ES-I3 (cell line): ENCODE data around the gene HS3ST2.
A peak's percentile ranks its signal among the peaks of the same experiment; 100 is the strongest.

ENCODE experiments used
- H3K36me3 ChIP-seq: 2 replicates; pipeline ENCODE4 v1.6.1; 2013; ENCODE audit warnings: mild to moderate bottlenecking, low read length, control low read depth, moderate library complexity; ENCODE audit not compliant: insufficient read depth
- H3K4me1 ChIP-seq: 2 replicates; pipeline ENCODE4 v1.6.1; 2013; ENCODE audit warnings: mild to moderate bottlenecking, control low read depth, low read length; ENCODE audit not compliant: insufficient read depth
- H3K9ac ChIP-seq: 2 replicates; pipeline ENCODE4 v1.6.1; 2013; ENCODE audit warnings: low read depth, mild to moderate bottlenecking, low read length, moderate library complexity
- H3K9me3 ChIP-seq: 2 replicates; pipeline ENCODE4 v1.6.1; 2013; ENCODE audit warnings: mild to moderate bottlenecking, low read length, moderate library complexity; ENCODE audit not compliant: control insufficient read depth, insufficient read depth

HS3ST2 gene

DNA sequence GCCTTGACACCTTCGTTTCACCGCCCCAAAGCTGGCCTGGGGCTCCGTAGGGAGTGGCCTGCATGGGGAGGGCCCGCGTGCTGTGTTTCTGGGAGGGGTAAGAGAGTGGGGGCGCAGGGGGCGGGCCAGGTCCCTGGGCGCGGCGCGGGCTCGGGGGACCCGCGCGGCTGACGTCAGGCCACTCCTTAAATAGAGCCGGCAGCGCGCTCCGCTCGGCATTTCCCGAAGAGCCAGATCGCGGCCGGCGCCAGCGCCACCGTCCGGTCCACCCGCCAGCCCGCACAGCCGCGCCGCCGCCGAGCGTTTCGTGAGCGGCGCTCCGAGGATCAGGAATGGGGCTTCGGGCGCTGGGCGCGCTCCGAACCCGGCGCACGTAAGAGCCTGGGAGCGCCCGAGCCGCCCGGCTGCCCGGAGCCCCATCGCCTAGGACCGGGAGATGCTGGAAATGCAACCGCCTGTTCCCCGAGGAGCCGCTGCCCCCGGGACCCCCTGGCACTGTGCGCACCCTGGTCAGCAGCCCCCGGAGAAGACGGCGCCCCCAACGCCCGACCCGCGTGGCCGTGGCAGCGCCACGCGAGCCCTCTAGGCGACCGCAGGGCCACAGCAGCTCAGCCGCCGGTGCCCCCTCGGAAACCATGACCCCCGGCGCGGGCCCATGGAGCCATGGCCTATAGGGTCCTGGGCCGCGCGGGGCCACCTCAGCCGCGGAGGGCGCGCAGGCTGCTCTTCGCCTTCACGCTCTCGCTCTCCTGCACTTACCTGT is at the start of gene HS3ST2:
Gene HS3ST2, plus strand, starts transcription at position 215 of the 763 bp plus-strand sequence. Its CDS starts 449 bp downstream, at position 664.
- Histone ChIP-seq H3K9me3 (no peaks in the 10 kb centered on the region), H3K4me1 (no peaks in the 10 kb centered on the region), H3K9ac (peak within 1 kb of the TSS; percentile 68), H3K36me3 (no peaks in the 10 kb centered on the region)

DNA sequence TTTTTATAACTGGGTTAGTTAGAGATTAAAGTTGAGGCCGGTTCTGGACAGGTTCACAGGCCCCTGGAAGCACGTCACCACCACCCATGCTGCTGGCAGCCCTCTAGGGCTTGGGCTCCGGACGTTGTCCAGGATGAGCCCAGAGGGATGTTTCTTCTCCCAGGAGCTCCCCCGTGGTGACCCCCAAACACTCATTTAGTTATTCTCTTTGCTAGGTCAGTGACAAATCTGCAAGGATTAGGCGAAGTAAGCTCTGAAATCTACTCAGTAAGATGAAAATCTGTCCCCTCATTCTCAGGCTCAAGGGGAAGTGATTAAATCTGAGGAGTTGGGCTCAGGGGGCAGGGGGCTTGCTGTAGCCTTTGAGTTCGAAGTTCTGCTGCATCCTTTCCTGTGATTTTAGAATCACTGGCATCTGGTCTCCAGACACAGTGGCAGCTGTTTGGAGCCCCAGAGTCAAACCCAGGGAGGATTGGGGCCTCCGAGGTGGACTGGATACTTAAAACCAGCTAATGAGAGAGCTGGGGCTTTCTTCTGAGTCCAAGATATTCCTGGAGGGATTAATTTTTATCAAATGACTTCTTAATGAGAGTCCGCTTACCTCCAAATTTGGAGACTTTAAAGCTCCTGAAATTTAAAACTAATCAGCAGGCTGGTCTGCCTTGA is 49.2 kb upstream of the HS3ST2 start:
- Histone ChIP-seq H3K36me3 (no peaks in the 10 kb centered on the region), H3K9me3 (no peaks in the 10 kb centered on the region; the same call in 1 of the 2 replicates), H3K9ac (no peak overlapping the region), H3K4me1 (peaks cover 12% of the 10 kb centered on the region; the same call in 1 of the 2 replicates)

DNA sequence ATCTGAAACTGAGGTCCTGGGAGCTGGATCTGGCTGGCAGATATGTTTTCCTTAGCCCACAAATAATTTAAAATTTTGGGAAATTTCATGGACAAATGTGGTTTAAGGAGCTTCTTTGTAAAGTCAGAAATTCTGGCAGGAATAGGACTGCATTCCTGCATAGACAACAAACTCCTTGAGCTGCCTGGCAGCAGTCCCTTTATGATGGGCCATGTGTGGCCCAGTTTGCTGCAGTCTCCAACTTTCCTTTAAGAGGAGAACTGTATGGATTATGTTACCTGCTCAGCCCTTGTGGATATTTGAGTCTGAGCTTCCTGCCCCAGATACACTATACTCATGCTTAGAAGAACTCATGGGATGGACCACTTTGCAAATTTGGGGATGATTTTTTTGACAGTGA is 48.5 kb upstream of the HS3ST2 start:
- Histone ChIP-seq H3K4me1 (peaks cover 12% of the 10 kb centered on the region; the same call in 1 of the 2 replicates), H3K9me3 (no peaks in the 10 kb centered on the region; the same call in 1 of the 2 replicates), H3K36me3 (no peaks in the 10 kb centered on the region), H3K9ac (no peak overlapping the region)

DNA sequence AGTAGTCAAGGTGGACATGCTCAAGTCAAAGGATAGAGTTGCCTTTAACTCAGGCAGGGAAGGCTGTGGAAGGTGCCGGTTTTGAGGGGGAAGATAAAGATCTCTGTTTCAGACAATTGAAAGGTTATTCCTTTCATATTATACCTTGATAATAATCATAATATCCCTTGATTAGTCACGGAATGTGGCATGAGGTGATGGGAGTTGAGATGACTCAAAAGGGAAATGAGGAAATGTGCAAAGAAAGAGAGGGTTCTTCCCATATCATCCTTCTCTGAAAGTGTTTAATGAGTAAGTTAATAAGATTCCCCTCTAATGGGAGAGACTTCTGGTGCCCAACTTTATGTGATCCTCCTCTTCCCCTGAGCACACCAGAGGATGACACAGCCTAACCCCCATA is 43.1 kb upstream of the HS3ST2 start:
- Histone ChIP-seq H3K9me3 (no peaks in the 10 kb centered on the region; the same call in 1 of the 2 replicates), H3K4me1 (no peaks in the 10 kb centered on the region), H3K9ac (no peak overlapping the region)

DNA sequence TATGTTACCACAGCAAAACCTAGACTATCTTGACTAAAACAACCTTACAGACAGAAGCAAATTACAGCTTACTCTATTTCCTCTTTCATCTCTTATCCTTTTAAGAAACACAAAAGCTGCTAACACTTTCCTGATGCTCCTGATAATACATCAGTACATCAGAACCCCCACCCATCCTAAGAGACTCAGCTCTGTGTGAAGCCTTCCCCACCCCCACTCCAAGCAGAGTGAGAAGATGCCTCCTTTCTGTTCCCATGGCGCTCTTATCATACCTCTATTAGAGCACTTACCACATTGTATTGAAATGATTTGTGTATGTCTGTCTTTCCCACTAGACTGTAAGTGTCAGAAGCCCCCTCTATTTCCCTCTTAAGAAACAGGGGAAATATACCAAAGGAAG is 42.4 kb upstream of the HS3ST2 start:
- no peaks in the 10 kb centered on the region for H3K4me1 ChIP-seq
- H3K9me3 ChIP-seq, result no peaks in the 10 kb centered on the region
- H3K36me3 ChIP-seq, result no peaks in the 10 kb centered on the region
- H3K9ac ChIP-seq, result no peak overlapping the region

More for the DNA sequence above, 43.1 kb upstream of the HS3ST2 start:
- no peaks in the 10 kb centered on the region for H3K36me3 ChIP-seq

DNA sequence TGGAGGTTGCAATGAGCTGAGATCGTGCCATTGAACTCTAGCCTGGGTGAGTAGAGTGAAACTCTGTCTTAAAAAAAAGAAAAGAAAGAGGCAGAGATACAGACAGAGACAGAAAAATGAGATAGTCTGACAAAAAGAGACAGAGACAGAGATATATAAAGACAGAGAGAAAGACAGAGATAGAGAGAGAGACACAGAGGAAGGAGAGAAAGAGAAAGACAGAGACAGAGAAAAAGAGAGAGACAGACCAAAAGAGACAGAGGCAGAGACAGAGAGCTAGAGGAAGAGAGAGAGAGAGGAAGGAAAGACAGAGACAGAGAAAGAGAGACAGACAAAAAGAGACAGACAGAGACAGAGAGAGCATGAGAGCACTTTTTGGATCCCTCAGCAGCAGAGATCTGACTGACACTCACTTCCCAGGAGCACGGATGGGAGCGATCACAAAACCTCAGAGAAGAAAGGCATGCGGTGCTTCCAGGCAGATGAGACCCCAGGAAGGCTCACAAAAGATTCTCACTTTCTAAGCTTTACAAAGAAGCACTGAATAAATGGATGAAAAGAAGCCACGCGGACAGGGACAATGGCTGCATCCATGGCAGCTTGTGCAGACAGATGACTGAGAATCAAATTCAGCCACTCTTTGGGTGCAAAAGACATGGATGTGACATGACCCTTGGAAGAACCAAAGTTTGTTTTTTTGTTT is 38.6 kb upstream of the HS3ST2 start:
- Histone ChIP-seq H3K9ac (no peak overlapping the region), H3K9me3 (no peaks in the 10 kb centered on the region), H3K4me1 (no peaks in the 10 kb centered on the region), H3K36me3 (no peaks in the 10 kb centered on the region)

DNA sequence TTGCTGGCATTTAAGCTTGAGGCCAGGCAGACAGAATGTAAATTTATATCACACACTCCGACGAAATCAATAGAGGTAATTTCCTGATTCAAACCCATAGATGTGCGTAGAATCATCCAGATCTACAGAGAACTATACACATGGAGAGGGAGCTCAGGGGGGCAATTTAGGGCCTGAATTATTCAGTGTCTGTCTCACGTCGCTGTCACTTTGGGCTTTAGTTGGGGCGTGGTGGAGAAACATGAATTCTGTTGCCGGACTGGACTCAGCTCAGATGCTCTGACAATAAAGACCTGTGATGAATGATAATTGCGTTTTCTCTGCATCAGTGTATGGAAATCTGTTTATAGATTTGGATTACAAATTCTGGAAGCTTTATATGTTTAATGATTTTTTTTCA is 32.5 kb upstream of the HS3ST2 start:
- H3K9me3 ChIP-seq, result no peaks in the 10 kb centered on the region
- H3K9ac ChIP-seq, result no peak overlapping the region
- peaks cover 11% of the 10 kb centered on the region; the same call in 1 of the 2 replicates for H3K4me1 ChIP-seq
- H3K36me3 ChIP-seq, result no peaks in the 10 kb centered on the region

DNA sequence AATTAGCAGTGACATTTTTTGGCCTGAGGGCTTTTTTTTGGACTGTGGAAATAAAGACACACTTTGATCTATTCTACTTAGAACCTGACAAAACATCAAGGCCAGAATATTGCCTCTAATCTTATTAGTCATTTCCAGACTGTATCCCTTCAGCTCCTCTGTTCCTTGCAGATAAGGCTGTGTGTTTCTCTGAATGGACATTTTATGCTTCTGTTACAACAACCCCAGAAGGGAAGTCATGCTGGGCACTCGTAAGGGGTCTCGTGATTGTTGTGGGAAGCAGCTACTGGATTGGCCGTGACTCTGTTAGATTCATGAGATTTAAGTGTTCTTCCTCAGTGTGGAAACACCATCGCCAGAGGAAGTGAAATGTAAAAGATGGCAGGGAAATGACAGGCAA is 31.6 kb upstream of the HS3ST2 start:
- H3K4me1 ChIP-seq, result peaks cover 11% of the 10 kb centered on the region; the same call in 1 of the 2 replicates
- H3K36me3 ChIP-seq, result no peaks in the 10 kb centered on the region
- no peak overlapping the region for H3K9ac ChIP-seq
- no peaks in the 10 kb centered on the region for H3K9me3 ChIP-seq

DNA sequence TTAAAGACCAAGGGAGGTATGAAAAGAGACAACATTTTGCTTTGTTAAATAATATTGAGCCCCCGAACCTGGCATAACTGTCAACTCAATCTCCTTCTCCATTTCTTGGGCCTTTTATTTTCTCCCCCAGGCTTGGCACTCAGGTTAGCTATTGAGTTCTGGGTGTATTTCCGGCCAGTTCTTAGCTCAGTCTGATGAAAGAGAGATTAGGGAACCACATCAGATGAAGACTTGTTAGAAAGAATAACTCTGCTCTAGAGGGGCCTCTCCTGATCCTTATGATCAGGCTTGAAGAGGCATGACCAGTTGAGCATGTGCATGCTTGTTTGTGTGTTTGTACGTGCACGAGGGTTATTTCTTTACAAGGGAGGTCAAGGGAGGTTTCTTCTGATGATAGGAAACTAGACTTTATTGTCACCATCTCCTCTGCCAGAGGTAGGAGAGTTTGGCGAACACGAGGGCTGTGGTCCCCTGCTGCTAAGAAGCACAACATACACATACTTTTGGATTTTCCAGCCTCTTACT is 29.2 kb upstream of the HS3ST2 start:
- H3K4me1 ChIP-seq, result peaks cover 16% of the 10 kb centered on the region
- H3K9ac ChIP-seq, result no peak overlapping the region
- H3K9me3 ChIP-seq, result no peaks in the 10 kb centered on the region
- no peaks in the 10 kb centered on the region for H3K36me3 ChIP-seq

DNA sequence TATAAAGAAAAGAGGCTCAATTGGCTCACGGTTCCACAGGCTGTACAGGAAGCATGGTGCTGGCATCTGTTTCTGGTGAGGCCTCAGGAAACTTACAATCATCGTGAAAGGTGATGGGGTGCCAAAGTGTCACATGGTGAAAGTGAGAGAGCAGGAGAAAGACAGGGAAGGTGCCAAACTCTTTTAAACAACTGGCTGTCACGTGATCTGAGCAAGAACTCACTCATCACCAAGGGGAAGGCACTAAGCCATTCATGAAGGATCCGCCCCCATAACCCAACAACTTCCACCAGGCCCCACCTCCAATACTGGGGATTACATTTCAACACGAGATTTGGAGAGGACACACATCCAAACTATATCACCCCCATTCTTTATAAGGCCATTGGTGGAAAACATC is 28.4 kb upstream of the HS3ST2 start:
- Histone ChIP-seq H3K36me3 (no peaks in the 10 kb centered on the region), H3K9ac (no peak overlapping the region), H3K4me1 (peaks cover 16% of the 10 kb centered on the region), H3K9me3 (no peaks in the 10 kb centered on the region)

DNA sequence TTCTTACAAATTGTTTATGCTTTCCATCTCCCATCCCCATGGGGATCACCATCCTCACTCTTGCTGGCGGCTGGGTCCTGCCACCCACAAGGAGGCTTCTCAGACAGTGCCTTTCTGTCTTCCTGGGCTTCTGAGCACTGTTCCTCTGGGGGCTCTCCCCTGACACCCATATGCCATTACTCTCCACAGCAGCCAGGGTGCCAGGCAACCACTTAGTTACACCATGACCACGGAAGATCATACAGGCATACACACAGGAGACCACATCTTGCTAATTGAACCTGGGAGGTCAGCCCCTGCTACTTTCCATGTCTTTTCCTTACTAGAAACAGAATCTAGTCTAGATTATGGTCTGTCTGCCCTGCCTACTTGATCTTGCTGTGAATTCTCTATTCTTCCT is 27.7 kb upstream of the HS3ST2 start:
- peaks cover 16% of the 10 kb centered on the region for H3K4me1 ChIP-seq

DNA sequence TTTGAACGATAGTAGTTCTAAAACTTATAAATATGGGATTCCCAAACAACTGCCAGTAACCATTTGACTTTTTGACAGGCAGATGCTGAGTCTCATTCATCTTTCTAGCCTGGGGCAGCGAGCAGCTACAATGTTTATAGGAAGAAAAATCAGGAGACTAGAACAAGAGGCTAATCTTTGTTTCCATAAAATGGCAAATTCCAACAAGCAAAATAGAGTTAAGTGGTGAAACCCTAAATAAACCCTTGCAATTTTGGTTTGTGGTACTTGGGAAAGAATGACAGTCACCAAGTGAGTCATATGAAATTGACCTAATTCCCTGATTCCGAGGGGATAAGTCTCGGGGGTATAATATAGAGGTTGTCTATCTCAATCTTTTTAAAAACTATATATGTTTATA is 27.3 kb upstream of the HS3ST2 start:
- Histone ChIP-seq H3K9me3 (no peaks in the 10 kb centered on the region), H3K4me1 (peaks cover 16% of the 10 kb centered on the region), H3K9ac (no peak overlapping the region), H3K36me3 (no peaks in the 10 kb centered on the region)

More for the DNA sequence above, 27.7 kb upstream of the HS3ST2 start:
- Histone ChIP-seq H3K9me3 (no peaks in the 10 kb centered on the region), H3K9ac (no peak overlapping the region), H3K36me3 (no peaks in the 10 kb centered on the region)

DNA sequence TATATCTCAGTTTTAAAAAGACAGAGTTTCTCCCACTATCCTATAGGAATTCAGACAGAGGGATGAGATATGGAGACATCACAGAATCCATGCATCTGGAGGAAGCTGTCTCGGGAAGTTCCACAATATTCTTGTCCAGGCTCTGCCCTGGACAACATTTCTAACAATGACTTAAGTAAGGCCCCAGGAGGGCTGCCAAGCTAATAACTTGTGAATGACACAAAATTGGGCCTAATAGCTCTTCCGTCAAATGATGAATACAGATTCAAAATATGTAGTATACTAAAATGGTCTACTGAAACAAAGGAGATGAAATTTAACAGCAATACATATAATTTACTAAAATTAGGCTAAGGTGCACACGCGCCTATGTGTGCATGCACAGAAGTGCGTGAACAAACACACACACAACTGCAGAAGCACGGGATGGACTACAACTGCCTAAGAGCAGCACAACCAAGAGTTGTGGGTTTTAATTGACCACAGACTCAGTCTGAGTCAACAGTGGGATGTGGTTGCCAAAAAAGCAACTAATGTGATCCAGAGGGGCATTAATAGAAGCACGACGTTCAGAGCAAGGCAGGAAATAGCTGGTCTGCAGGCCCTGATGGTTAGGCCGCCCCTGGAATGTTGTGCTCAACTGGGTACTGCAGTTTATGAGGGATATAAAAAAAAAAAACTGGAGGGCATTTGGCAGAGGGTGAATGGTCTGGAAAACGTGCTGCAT is 26.3 kb upstream of the HS3ST2 start:
- no peaks in the 10 kb centered on the region for H3K36me3 ChIP-seq
- peaks cover 11% of the 10 kb centered on the region for H3K4me1 ChIP-seq
- no peaks in the 10 kb centered on the region for H3K9me3 ChIP-seq
- no peak overlapping the region for H3K9ac ChIP-seq

DNA sequence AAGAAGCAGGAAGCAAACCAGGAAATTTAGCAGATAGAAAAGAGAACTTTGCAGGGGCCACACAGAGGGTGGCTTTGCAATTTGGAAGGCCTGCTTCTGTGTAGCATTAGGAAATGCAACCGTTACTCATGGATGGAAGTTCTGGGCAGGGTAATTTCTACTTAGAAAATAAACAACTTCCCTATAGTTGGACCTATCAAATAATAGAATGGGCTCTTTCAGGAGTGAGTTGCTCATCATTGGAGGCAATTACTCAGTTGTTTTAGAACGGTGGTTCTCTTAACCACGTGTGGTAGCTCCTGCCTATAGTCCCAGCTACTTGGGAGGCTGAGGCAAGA is 25.8 kb upstream of the HS3ST2 start:
- no peaks in the 10 kb centered on the region for H3K36me3 ChIP-seq
- no peaks in the 10 kb centered on the region for H3K9me3 ChIP-seq
- H3K4me1 ChIP-seq, result peaks cover 5% of the 10 kb centered on the region
- no peak overlapping the region for H3K9ac ChIP-seq
